Ascending aorta (tissue), 2 donors: ENCODE results near the gene CLEC2B. TPM values are rescaled to one million over a fixed set of nuclear protein-coding genes. Genes with fewer than 3 reads are reported as not detected.

Source experiments
- DNase-seq, 2 donors: peaks; one replicate each; pipeline ENCODE4 v3.0.0-alpha.2; 2019; ENCODE audit warnings: low spot score in 2 of 2
- H3K27ac ChIP-seq, 2 donors: fragments of 200-600 bp; sonication (generic); one replicate each; pipeline ENCODE4 v1.5.1; 2016 to 2017; ENCODE audit warnings: mild to moderate bottlenecking in 1 of 2
- H3K27me3 ChIP-seq: fragments of 200-600 bp; sonication (generic); one replicate; pipeline ENCODE4 v1.5.1; 2017
- H3K36me3 ChIP-seq, 2 donors: fragments of 200-600 bp; sonication (generic); one replicate each; pipeline ENCODE4 v1.5.1; 2016
- H3K4me1 ChIP-seq, 2 donors: fragments of 200-600 bp; sonication (generic); one replicate each; pipeline ENCODE4 v1.5.1; 2016 to 2017; ENCODE audit warnings: mild to moderate bottlenecking in 1 of 2
- H3K4me3 ChIP-seq, 2 donors: fragments of 200-600 bp; sonication (generic); one replicate each; pipeline ENCODE4 v1.5.1; 2016 to 2017; ENCODE audit warnings: mild to moderate bottlenecking in 1 of 2
- H3K9me3 ChIP-seq, 2 donors: fragments of 200-600 bp; sonication (generic); one replicate each; pipeline ENCODE4 v1.5.1; 2016
- CTCF ChIP-seq, 3 experiments: fragments of 200-600 bp in 2 of 3; fragments of 450-650 bp in 1 of 3; sonication (generic) in 2 of 3; IDR thresholded peaks; one replicate each; pipeline ENCODE4 v1.5.1; 2016 to 2019; ENCODE audit warnings: antibody characterized with exemption in 3 of 3, mild to moderate bottlenecking in 1 of 3, moderate library complexity in 1 of 3
- intact Hi-C: fragments of 100-400 bp; cut with DNase I; formaldehyde crosslinking; loops from one replicate; pipeline ENCODE4 v1.15.1; 2023
- total RNA-seq: library from RNA; depleted of rRNA; stranded (reverse); fragments of >200 nt; gene quantifications from one replicate; pipeline ENCODE4 v1.1.0, GENCODE V29; 2016

Gene CLEC2B
- total RNA-seq = 1.1 TPM

DNA sequence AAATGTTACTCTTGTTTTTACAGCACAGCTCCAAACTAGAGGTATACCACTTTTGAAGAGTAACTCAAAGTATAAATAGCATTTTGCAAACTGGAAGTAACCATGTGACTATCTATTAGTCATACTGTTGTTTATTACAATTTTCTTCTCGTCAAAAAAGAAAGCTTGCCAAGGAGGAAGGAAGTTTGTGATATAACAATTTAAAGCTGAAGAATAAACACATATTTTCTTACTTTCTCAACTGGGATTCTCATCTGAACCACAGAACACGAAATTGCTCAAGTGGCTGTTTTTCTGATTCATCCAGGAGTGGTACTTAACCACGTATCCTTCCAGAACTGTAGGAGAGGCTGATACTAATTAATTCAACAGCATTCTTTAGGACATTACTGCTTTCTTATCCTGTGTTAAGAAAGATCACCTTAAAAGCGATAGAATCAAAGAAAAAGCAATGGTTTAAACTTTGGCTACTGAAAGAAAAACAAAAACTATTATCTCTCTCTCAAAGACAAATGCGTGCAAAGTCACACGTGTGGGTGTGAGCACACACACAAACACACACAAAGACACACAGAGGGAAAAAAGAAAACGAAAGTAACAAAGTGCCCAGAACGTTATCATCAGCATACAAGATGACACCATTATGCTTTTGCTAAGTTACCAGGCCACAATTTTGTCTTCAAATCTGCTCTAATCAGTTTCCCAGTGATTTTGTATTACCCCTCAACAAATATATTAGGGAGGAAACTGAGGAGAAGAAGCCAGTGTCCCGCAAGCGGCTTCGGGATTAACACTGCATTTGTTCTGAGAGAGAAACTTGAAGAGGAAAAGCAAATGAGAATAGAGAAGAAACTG is at the start of gene CLEC2B:
CLEC2B (minus strand) TSS at position 48 of the 855 bp plus-strand sequence.
- DNase-seq = no peak
- no peaks in the 10 kb centered on the region for H3K27me3 ChIP-seq
- TF ChIP-seq CTCF (IDR thresholded peaks at IDR 0.05) = no peak
- H3K4me3 ChIP-seq = peak within 1 kb of the TSS; percentile 48 to 52
- H3K36me3 ChIP-seq = no peaks in the 10 kb centered on the region
- no peaks in the 10 kb centered on the region for H3K9me3 ChIP-seq
- no peaks in the 10 kb centered on the region for H3K4me1 ChIP-seq
- peak within 1 kb of the TSS; percentile 46 to 58 for H3K27ac ChIP-seq
- intact Hi-C loops = no loop called here

DNA sequence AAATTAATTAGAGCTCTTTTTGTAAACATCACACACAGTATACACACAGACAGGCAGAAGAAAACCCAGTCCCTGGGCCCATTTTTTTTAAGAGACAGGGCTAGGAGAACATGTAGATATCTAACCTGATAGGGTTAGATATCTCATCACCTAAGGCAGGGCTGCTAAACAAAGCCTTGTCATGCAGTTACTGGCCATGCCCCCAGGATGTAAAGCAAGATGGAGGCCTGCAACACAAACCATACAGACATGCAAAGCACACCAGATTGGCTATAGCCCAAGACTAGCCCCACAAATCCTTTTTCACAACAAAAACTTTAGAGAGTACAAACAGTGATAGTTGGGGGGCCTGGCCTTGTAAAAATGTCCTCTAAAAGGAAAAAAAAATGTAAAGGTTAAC is 42.6 kb upstream of the CLEC2B start:
- H3K27ac ChIP-seq = no peak overlapping the region
- H3K4me3 ChIP-seq = no peak overlapping the region
- no peaks in the 10 kb centered on the region for H3K4me1 ChIP-seq
- DNase-seq = no peak
- intact Hi-C loops = no loop called here
- no peak for TF ChIP-seq CTCF (IDR thresholded peaks at IDR 0.05)
- H3K36me3 ChIP-seq = no peaks in the 10 kb centered on the region
- no peaks in the 10 kb centered on the region for H3K27me3 ChIP-seq
- peaks cover 8 to 16% of the 10 kb centered on the region in 2 donors for H3K9me3 ChIP-seq

GRCh38 chr12:9910716-9911421 is 41.7 kb upstream of the CLEC2B start:
- TF ChIP-seq CTCF (IDR thresholded peaks at IDR 0.05) = no peak
- Histone ChIP-seq H3K4me3 (no peak overlapping the region), H3K27ac (no peak overlapping the region), H3K27me3 (no peaks in the 10 kb centered on the region), H3K4me1 (no peaks in the 10 kb centered on the region), H3K36me3 (no peaks in the 10 kb centered on the region), H3K9me3 (peaks cover 8 to 16% of the 10 kb centered on the region in 2 donors)
- intact Hi-C loops = no loop called here
- DNase-seq = no peak

GRCh38 chr12:9909724-9910123 is 40.6 kb upstream of the CLEC2B start:
- Histone ChIP-seq H3K4me1 (no peaks in the 10 kb centered on the region), H3K27ac (no peak overlapping the region), H3K36me3 (no peaks in the 10 kb centered on the region), H3K9me3 (peaks cover 8 to 16% of the 10 kb centered on the region in 2 donors), H3K4me3 (no peak overlapping the region), H3K27me3 (no peaks in the 10 kb centered on the region)
- TF ChIP-seq CTCF (IDR thresholded peaks at IDR 0.05) = no peak
- intact Hi-C loops = no loop called here
- no peak for DNase-seq

DNA sequence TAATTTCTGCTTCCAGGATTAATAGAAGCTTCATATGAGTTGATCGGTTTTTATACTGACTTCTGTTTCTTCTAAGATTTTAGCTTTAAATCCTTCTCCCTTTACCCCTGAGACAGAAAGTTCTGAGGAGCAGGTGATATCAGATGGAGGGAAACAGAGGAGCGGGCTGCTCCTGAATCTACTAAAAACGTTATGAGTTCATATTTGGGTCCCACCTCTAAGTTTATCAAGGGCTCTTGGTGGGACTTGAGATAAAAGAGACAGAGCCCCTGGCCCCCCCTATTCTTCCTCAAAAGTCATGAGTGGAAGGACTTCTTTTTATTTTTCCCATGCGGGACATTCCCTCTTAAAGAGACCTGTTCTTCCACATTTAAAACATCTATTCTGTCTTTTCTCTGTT is 39.2 kb upstream of the CLEC2B start:
- H3K9me3 ChIP-seq = peaks cover 8 to 16% of the 10 kb centered on the region in 2 donors
- no peak for TF ChIP-seq CTCF (IDR thresholded peaks at IDR 0.05)
- H3K4me1 ChIP-seq = no peaks in the 10 kb centered on the region
- H3K36me3 ChIP-seq = no peaks in the 10 kb centered on the region
- H3K27me3 ChIP-seq = no peaks in the 10 kb centered on the region
- no peak overlapping the region for H3K27ac ChIP-seq
- intact Hi-C loops = no loop called here
- no peak overlapping the region for H3K4me3 ChIP-seq
- DNase-seq = no peak
